ENCODE measurements around the gene PPIP5K2.

DNA sequence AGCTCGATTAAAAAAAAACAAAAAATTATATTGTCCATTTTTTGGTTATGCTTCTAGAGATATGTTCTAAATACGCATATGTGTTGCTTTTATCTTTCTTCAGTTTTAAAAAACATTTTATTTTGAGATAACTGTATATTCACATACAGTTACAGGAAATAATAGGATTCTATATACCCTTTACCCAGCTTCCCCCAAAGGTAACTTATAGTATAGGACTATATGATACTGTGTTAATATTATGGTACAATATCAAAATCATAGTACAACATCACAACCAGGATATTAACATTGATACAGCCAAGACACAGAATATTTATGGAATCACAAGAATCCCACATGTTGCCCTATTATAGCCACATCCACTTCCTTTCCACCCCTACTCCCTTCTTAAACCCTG, 129.0 kb downstream of the PPIP5K2 start:
- TF ChIP-seq, protein P1, sequence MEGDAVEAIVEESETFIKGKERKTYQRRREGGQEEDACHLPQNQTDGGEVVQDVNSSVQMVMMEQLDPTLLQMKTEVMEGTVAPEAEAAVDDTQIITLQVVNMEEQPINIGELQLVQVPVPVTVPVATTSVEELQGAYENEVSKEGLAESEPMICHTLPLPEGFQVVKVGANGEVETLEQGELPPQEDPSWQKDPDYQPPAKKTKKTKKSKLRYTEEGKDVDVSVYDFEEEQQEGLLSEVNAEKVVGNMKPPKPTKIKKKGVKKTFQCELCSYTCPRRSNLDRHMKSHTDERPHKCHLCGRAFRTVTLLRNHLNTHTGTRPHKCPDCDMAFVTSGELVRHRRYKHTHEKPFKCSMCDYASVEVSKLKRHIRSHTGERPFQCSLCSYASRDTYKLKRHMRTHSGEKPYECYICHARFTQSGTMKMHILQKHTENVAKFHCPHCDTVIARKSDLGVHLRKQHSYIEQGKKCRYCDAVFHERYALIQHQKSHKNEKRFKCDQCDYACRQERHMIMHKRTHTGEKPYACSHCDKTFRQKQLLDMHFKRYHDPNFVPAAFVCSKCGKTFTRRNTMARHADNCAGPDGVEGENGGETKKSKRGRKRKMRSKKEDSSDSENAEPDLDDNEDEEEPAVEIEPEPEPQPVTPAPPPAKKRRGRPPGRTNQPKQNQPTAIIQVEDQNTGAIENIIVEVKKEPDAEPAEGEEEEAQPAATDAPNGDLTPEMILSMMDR (IDR thresholded peaks at IDR 0.05): no peak
- no peak for TF ChIP-seq POLR2A (IDR thresholded peaks at IDR 0.05)
